ENCODE measurements around the gene PRMT6. TPM values are rescaled to one million over a fixed set of nuclear protein-coding genes. Genes with fewer than 3 reads are reported as not detected.
A peak's percentile ranks its signal among the peaks of the same experiment; 100 is the strongest.
"Not testable (repeated sequence)": the region's sequence is repeated elsewhere in the genome, so short reads cannot be mapped to it uniquely, and the experiment has no call there.

PRMT6 gene
- 16.2 and 22.1 TPM in 2 replicates for total RNA-seq (2012; rRNA removed)

- H3K27me3 ChIP-seq (ENCODE audit: control insufficient read depth, insufficient read depth, low read length), result no peaks in the 10 kb centered on the region
- peaks cover 7% of the 10 kb centered on the region for H3K36me3 ChIP-seq (ENCODE audit: insufficient read depth, low read length)
- peak within 1 kb of the TSS; percentile 93 for H3K4me2 ChIP-seq (ENCODE audit: low read length)
- H3K9me3 ChIP-seq (replicated peaks; ENCODE audit: low read length), result no peaks in the 10 kb centered on the region
- H3K9ac ChIP-seq (ENCODE audit: low read depth, low read length), result peak within 1 kb of the TSS; percentile 86
- H3K4me3 ChIP-seq (ENCODE audit: low read length), result peak within 1 kb of the TSS; percentile 93
- H3K4me1 ChIP-seq (ENCODE audit: control insufficient read depth, insufficient read depth, low read length), result peaks cover 8% of the 10 kb centered on the region
Observed at GRCh38 chr1:107056426-107057196, at the start of gene PRMT6. Gene PRMT6 (plus strand): TSS chr1:107056674. CDS start chr1:107056716, 42 bp downstream.

GRCh38 chr1:107009281-107009680, 47.2 kb upstream of the PRMT6 start:
- Histone ChIP-seq H3K4me2 (ENCODE audit: low read length) (no peak overlapping the region), H3K9me3 (replicated peaks; ENCODE audit: low read length) (no peaks in the 10 kb centered on the region)

GRCh38 chr1:107010582-107010981, 45.9 kb upstream of the PRMT6 start:
- Histone ChIP-seq H3K27me3 (ENCODE audit: control insufficient read depth, insufficient read depth, low read length) (no peaks in the 10 kb centered on the region), H3K9me3 (replicated peaks; ENCODE audit: low read length) (no peaks in the 10 kb centered on the region)

More at GRCh38 chr1:107009281-107009680, 47.2 kb upstream of the PRMT6 start:
- no peaks in the 10 kb centered on the region for H3K4me1 ChIP-seq (ENCODE audit: control insufficient read depth, insufficient read depth, low read length)
- H3K27me3 ChIP-seq (ENCODE audit: control insufficient read depth, insufficient read depth, low read length), result no peaks in the 10 kb centered on the region
- H3K9ac ChIP-seq (ENCODE audit: low read depth, low read length), result no peak overlapping the region
- no peaks in the 10 kb centered on the region for H3K36me3 ChIP-seq (ENCODE audit: insufficient read depth, low read length)
- no peak overlapping the region for H3K4me3 ChIP-seq (ENCODE audit: low read length)

GRCh38 chr1:107016376-107016978, 40.0 kb upstream of the PRMT6 start:
- Histone ChIP-seq H3K9ac (ENCODE audit: low read depth, low read length) (no peak overlapping the region), H3K27me3 (ENCODE audit: control insufficient read depth, insufficient read depth, low read length) (no peaks in the 10 kb centered on the region), H3K4me1 (ENCODE audit: control insufficient read depth, insufficient read depth, low read length) (peaks cover 3% of the 10 kb centered on the region), H3K4me2 (ENCODE audit: low read length) (no peak overlapping the region), H3K36me3 (ENCODE audit: insufficient read depth, low read length) (no peaks in the 10 kb centered on the region), H3K4me3 (ENCODE audit: low read length) (no peak overlapping the region), H3K9me3 (replicated peaks; ENCODE audit: low read length) (no peaks in the 10 kb centered on the region)

More at GRCh38 chr1:107010582-107010981, 45.9 kb upstream of the PRMT6 start:
- no peaks in the 10 kb centered on the region for H3K36me3 ChIP-seq (ENCODE audit: insufficient read depth, low read length)
- no peak overlapping the region for H3K9ac ChIP-seq (ENCODE audit: low read depth, low read length)
- H3K4me1 ChIP-seq (ENCODE audit: control insufficient read depth, insufficient read depth, low read length), result no peaks in the 10 kb centered on the region
- H3K4me3 ChIP-seq (ENCODE audit: low read length), result no peak overlapping the region
- H3K4me2 ChIP-seq (ENCODE audit: low read length), result no peak overlapping the region

- peaks cover 3% of the 10 kb centered on the region for H3K4me1 ChIP-seq (ENCODE audit: control insufficient read depth, insufficient read depth, low read length)
- H3K4me3 ChIP-seq (ENCODE audit: low read length), result no peak overlapping the region
Observed at GRCh38 chr1:107018445-107018844, 38.0 kb upstream of the PRMT6 start.

GRCh38 chr1:107019166-107019565, 37.3 kb upstream of the PRMT6 start:
- H3K4me2 ChIP-seq (ENCODE audit: low read length), result no peak overlapping the region
- H3K9ac ChIP-seq (ENCODE audit: low read depth, low read length), result no peak overlapping the region
- H3K36me3 ChIP-seq (ENCODE audit: insufficient read depth, low read length), result no peaks in the 10 kb centered on the region
- H3K4me3 ChIP-seq (ENCODE audit: low read length), result no peak overlapping the region
- no peaks in the 10 kb centered on the region for H3K9me3 ChIP-seq (replicated peaks; ENCODE audit: low read length)
- peaks cover 3% of the 10 kb centered on the region for H3K4me1 ChIP-seq (ENCODE audit: control insufficient read depth, insufficient read depth, low read length)
- H3K27me3 ChIP-seq (ENCODE audit: control insufficient read depth, insufficient read depth, low read length), result no peaks in the 10 kb centered on the region

More at GRCh38 chr1:107018445-107018844, 38.0 kb upstream of the PRMT6 start:
- Histone ChIP-seq H3K36me3 (ENCODE audit: insufficient read depth, low read length) (no peaks in the 10 kb centered on the region), H3K9ac (ENCODE audit: low read depth, low read length) (no peak overlapping the region), H3K9me3 (replicated peaks; ENCODE audit: low read length) (no peaks in the 10 kb centered on the region), H3K27me3 (ENCODE audit: control insufficient read depth, insufficient read depth, low read length) (no peaks in the 10 kb centered on the region), H3K4me2 (ENCODE audit: low read length) (no peak overlapping the region)

- H3K4me1 ChIP-seq (ENCODE audit: control insufficient read depth, insufficient read depth, low read length); H3K9ac ChIP-seq (ENCODE audit: low read depth, low read length); H3K36me3 ChIP-seq (ENCODE audit: insufficient read depth, low read length); H3K4me3 ChIP-seq (ENCODE audit: low read length); H3K9me3 ChIP-seq (replicated peaks; ENCODE audit: low read length); H3K27me3 ChIP-seq (ENCODE audit: control insufficient read depth, insufficient read depth, low read length); H3K4me2 ChIP-seq (ENCODE audit: low read length): not testable (repeated sequence)
Observed at GRCh38 chr1:107038874-107039273, 17.6 kb upstream of the PRMT6 start.

- H3K4me2 ChIP-seq (ENCODE audit: low read length); H3K4me1 ChIP-seq (ENCODE audit: control insufficient read depth, insufficient read depth, low read length); H3K9ac ChIP-seq (ENCODE audit: low read depth, low read length); H3K4me3 ChIP-seq (ENCODE audit: low read length); H3K27me3 ChIP-seq (ENCODE audit: control insufficient read depth, insufficient read depth, low read length); H3K36me3 ChIP-seq (ENCODE audit: insufficient read depth, low read length); H3K9me3 ChIP-seq (replicated peaks; ENCODE audit: low read length): not testable (repeated sequence)
Observed at GRCh38 chr1:107044310-107045220, 11.9 kb upstream of the PRMT6 start.

GRCh38 chr1:107047602-107048001, 8.9 kb upstream of the PRMT6 start:
- Histone ChIP-seq H3K9me3 (replicated peaks; ENCODE audit: low read length) (peaks cover 3% of the 10 kb centered on the region), H3K36me3 (ENCODE audit: insufficient read depth, low read length) (no peaks in the 10 kb centered on the region), H3K27me3 (ENCODE audit: control insufficient read depth, insufficient read depth, low read length) (peaks cover under 1% of the 10 kb centered on the region), H3K4me2 (ENCODE audit: low read length) (no peak overlapping the region), H3K4me3 (ENCODE audit: low read length) (no peak overlapping the region), H3K9ac (ENCODE audit: low read depth, low read length) (no peak overlapping the region), H3K4me1 (ENCODE audit: control insufficient read depth, insufficient read depth, low read length) (no peaks in the 10 kb centered on the region)

- Histone ChIP-seq H3K4me3 (ENCODE audit: low read length) (no peak overlapping the region), H3K36me3 (ENCODE audit: insufficient read depth, low read length) (no peaks in the 10 kb centered on the region), H3K4me2 (ENCODE audit: low read length) (no peak overlapping the region), H3K4me1 (ENCODE audit: control insufficient read depth, insufficient read depth, low read length) (no peaks in the 10 kb centered on the region), H3K9me3 (replicated peaks; ENCODE audit: low read length) (peaks cover 3% of the 10 kb centered on the region), H3K9ac (ENCODE audit: low read depth, low read length) (no peak overlapping the region), H3K27me3 (ENCODE audit: control insufficient read depth, insufficient read depth, low read length) (no peaks in the 10 kb centered on the region)
Observed at GRCh38 chr1:107048241-107048640, 8.2 kb upstream of the PRMT6 start.

- H3K4me2 ChIP-seq (ENCODE audit: low read length), result no peak overlapping the region
- H3K36me3 ChIP-seq (ENCODE audit: insufficient read depth, low read length), result no peaks in the 10 kb centered on the region
- H3K9me3 ChIP-seq (replicated peaks; ENCODE audit: low read length), result peaks cover 3% of the 10 kb centered on the region
- no peak overlapping the region for H3K4me3 ChIP-seq (ENCODE audit: low read length)
- H3K4me1 ChIP-seq (ENCODE audit: control insufficient read depth, insufficient read depth, low read length), result no peaks in the 10 kb centered on the region
- H3K27me3 ChIP-seq (ENCODE audit: control insufficient read depth, insufficient read depth, low read length), result no peaks in the 10 kb centered on the region
- no peak overlapping the region for H3K9ac ChIP-seq (ENCODE audit: low read depth, low read length)
Observed at GRCh38 chr1:107051266-107051665, 5.2 kb upstream of the PRMT6 start.

All from skeletal muscle satellite cell (primary cell).